SKM-1 treated with dmso at 0.1 percent for 144 hours (cell line): ENCODE measurements around the gene CACTIN.

Source experiments
- DNase-seq: peaks from one replicate; lab custom pipeline; 2025; ENCODE audit not compliant: unreplicated experiment; lab: John Stamatoyannopoulos, UW

The CACTIN gene

DNA sequence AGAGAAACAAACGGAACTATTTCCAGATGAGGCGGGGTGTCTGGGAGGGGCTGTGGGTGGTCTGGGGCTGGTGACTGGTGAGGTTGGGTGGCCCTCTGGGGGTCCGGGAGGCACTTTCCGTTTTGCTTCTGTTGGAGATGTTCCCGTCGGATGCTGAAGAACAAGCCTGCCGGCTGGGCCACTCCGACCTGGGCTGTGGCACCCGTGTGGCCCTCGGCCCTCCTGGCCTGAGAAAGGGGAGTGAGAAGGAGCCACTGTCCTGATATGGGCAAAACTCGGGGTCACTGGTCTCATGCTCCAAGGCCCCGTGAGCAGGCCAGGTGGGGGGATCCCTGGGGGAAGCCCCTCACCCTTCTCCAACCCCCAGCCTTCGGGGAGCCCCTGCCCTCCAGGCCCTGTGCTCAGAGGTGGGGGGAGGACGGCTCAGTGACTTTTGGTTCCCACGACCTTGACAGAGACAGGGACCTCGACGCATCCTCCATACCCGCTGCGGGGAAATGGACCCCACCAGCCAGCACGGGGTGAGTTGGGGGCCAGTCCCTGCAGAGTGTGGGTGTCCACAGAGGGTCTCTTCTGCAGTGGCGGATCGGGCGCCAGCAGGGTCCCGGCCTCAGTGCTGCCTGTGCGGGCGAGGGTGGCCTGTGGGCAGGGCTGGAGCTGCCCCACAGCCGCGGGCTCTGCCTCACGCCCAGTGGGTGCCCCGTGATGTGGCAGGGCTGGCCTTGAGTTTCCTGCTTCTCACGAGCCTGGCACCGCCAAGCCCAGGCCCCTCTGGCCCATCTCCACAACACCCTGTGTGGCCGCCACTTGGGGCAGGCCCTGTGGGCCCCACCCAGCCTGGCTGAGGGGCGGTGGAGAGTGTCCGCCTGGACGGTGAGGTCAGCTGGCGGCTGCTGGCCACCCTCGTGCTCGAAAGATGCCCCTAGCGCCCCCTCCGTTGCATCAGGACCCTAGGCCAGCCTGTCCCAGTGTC lies 15.6 kb downstream of the CACTIN start:
- DNase-seq: no peak

DNA sequence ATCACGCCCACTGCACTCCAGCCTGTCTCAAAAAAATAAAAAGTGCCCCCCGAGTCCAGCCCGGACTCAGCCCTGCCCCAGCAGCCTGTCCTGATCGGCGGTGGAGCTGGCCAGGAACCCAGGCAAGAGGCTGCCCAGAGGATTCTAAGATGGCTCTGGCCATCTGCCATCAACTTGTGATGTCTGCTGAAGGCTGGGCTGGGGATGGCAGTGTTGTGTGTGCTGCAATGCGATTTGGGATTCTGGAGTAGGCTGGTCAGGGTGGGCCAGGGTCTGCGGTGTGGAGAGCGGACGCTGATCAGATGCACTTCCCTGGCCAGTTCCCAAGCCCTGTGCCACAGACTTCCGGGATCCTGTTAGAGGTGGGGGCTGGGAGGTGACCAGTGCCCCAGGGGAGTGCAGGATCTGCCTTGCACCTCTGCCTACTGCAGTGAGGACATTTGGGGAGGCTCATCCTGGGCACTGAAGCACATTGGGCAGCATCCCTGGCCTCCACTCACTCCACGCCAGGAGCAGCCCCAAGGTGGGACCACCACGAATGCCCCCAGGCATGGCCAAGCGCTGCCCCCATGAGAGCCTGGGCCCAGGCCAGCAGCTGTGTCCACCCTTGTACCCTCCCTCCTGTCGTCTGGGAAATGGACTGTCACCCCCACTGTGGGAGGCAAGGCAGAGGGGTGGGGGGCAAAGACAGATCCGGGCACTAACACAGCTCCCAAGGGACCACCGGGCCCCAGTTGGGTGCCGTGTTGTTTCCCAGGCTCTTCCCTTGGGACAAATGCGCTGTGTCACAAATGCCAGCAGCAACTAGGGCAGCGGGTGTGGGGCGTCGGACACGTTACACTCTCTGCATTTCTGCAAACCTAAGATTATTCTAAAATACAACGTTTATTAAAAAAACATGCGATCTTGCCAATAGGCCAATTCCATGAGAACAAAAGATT lies 16.5 kb downstream of the CACTIN start:
- no peak for DNase-seq

DNA sequence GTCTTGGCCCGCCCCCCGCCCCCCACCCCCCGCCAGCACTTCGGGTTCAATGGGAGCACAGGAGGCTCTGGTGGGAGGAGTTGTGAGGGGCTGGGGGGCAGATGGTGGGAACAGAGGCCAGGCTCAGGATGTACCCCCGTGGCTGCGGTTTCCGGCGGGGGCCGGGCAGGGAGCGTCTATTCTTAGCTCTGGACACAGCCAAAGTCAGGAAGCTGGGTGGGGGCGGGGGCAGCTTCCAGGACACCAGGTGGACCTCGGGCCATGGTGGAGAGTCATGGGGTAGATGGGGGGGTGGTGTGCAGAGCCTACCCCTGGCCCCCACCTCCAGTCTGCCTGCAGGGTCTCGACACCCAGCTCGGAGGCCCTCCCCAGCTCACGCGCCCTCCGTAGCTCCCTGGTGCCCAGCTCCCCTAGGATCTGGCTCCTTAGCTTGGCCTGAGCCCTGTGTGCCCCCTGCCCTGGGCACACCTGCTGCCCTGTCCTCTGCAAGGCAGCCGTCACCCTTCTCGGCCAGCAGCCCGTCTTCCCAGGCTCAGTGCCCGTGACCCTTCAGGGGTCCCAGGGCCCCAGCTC lies 17.8 kb downstream of the CACTIN start:
- DNase-seq: no peak

DNA sequence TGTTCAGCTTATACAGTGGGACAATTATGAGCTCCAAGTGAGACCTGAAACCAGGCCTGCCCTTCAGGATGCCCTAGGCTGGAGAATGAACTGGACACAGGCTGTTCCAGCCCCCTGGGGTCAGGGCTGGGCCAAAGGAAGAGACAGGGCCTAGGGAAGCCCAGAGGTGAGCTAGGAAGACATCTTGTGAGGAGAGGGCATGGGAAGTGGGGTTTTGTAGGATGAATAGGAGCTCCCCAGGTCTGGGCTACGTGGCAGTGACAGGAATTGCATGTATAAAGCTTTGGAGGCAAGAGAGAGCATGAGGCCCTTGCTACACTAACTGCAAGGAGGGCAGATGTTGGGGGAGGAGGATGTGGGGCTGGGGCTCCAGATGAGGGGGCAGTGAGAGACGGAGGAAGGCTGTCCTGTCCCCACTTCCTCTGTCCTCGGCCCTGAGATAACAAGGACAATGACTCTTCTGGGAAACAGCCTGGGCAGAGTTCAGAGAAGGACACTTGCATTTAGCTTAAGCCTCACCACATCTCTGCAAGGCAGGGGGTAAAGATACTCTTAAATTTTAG lies 18.4 kb downstream of the CACTIN start:
- no peak for DNase-seq

DNA sequence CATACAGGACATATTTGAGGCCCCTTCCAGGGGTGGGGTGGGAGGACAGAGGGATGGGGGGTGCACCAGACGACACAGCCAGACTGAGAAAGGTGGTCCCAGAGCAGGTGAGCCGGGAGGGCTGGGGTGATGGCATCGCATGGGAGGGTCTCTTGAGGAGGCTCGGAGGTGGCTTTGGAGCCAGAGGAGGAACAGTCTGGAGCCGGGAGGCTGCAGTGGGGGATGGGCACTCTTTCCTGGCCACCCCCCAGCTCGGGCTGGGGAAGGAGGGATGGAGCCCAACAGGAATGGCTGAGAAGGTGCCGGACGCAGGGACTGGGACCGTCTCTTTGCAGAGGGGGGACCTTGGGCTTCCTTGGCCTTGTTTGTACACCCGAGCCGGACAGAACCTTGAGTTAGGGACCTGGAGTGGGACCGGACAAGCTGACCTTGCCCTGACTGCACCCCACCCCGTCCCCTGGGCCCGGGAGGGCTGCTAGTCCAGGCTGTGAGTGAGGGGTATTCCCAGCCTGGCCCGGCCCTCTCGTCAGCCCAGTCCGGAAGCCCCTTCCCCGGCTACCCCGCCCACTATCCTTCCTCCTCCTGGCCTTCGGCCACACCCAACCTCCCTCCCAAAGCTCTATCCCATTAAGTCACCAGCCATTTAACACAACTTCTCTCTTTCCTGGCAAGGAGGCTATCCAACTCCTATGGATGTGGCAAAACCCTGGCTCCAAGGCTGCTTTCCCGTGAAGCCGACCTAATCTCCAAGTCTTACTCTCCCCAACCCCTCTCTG lies 19.1 kb downstream of the CACTIN start:
- no peak for DNase-seq

DNA sequence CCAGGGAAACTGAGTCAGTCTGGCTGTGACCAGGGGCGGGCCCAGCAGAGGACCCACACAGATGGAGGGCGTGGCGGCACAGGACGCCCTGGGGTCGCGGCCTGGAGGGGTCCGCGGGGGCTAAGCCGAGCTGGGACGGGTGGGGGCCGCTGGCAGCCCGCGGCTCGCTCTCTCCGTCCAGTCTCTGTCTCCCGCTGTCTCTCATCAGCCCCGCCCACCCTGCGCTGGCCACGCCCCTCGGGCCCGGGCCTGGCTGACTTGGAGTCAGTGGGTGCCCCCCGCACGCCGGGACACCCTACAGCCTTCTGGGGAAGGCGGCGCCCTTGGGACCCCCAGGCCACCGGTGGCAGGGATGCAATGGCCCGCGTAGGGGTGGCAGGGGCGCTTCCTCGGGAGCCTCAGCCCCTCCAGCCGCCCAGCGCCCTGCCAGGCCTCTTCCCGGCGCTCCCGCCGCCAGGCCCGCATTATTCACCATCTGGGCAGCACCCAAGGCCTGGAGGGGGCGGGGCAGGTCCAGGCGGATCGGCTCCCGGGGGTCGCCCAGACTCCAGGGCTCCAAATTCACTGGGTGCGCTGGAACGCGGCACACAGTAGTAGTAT lies 19.8 kb downstream of the CACTIN start, which contains the start of gene TBXA2R:
TSS of gene TBXA2R (minus strand) at position 186 of the 600 bp plus-strand sequence. CDS start 6,241 bp downstream, outside the sequence.
- no peak for DNase-seq

DNA sequence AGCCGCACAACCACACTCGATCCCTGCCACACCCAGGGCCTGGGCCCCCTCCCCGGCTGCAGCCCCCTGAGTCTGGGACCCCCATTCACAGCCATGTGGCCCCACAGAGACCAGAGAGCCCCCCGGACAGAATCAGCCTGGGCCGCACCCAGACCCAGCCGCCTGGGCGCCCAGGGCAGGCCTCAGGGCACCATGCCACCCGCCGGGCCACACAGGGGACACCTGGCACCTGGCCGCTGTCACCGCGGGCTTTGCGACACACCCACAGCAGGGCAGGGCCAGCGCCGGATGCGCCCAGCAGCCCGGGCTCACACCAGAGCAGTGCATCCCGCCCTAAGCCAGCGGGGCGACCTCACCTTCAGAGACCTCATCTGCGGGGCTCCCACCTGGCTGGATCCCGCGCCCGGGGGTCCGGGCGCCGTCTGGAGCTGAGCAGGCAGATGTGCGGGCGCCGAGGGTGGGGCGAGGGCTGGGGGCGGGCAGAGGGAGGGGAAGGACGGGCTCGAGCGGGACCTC lies 20.4 kb downstream of the CACTIN start:
- no peak for DNase-seq

DNA sequence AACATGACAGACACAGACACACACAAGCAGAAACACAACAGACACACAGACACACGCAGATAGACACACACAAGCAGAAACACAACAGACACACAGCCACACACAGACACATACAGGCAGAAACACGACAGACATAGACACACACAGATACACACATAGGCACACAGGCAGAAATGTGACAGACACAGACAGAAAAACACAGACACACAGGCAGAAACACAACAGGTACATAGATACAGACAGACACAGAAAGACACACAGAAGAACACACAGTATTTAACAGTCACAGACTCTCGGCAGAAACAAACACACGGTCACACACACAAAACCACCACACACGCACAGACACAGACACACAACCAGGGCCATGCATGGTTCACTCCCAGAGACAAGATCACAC lies 20.8 kb downstream of the CACTIN start:
- no peak for DNase-seq

DNA sequence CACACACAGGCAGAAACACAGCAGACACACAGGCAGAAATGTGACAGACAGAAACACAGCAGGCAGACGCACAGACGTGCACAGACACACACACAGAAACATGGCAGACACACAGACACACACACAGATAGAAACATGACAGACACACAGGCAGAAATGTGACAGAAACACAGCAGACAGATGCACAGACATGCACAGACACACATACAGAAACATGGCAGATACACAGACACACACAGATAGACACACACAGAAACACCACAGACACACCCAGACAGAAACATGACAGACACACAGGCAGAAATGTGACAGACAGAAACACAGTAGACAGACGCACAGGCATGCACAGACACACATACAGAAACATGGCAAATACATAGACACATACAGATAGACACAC lies 21.2 kb downstream of the CACTIN start:
- no peak for DNase-seq

DNA sequence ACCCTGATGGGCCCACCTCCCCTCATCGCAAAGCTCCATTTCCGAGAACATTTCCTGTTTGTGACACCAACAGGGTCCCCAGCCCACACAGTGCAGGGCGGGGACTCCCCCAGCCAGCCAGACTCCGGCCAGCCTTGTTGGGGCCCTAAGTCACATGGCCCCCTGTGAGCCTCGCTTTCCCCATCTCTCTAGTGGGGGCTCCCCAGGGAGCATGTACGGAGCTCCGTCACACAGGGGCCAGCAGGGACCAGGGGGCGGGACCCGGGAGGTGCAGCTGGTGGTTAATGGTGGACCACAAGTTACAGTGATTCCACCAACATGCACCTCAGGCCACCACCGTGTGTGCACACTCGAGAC lies 21.6 kb downstream of the CACTIN start:
- DNase-seq: no peak

DNA sequence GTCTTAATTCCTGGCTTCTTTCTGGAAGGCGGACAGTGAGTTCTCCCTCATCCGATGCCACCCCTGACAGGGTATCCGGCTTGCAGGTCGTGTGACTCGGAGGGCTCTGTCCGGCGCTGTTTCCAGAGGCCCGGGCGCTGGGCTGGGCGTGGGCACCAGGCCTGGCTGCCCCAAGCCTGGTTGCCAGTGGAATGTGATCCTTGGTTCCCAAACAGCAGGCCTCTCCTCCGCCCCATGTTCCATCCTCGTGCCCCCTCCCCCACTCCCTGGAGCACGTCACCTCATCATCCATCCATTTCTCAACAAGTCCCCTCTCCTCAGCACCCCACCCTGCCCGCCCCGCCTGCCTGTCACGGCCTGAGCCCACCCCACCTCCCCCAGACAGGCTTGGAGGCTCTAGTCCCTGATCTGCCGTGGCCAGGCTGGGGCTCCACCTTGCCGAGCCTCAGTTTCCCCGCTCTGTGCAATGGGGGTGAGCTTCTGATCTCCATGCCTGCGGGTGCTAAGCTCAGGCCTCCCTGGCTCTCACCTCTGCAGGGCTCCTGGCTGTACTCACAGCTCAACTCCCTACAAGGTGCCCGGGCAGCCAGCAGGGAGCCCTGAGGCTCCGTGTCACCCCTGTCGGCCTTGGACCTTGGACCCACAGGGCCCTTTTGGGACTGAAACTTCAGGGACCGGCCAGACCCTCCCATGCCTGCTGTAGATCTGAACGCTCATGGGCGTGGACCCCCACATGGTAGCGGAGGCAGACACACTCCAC lies 22.2 kb downstream of the CACTIN start:
- no peak for DNase-seq

DNA sequence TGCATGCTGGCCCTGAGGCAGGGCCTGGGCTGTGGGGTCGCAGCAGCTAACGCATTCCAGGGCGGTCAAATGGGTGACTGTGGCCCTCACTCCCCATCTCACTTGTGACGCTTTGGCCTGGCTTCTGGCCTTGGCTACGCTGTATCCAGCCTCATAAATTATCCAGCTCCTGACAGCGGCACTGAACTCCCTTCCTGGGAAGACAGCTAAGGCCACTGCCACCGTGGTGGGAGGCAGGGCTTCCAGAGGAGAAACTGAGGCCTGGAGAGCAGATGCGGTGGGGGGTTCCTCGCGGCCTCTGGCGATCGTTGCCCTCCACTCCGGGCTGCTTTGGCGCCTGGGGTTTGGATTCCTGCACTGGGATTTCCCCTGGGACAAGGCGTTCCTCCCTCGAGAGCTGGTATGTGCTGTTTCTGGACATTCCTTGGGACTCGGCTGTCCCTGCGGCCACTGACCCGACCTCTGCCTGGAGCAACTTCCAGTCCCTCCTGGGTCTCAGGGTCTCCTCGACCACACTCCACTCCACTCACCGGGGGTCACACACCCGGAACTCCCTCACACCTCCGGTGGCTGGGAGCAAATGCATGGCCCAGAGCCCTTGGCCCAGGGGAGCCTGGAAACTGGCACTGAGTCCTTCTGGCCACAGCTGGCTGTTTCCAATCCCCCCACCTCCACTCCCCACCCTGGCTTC lies 23.3 kb downstream of the CACTIN start:
- no peak for DNase-seq

DNA sequence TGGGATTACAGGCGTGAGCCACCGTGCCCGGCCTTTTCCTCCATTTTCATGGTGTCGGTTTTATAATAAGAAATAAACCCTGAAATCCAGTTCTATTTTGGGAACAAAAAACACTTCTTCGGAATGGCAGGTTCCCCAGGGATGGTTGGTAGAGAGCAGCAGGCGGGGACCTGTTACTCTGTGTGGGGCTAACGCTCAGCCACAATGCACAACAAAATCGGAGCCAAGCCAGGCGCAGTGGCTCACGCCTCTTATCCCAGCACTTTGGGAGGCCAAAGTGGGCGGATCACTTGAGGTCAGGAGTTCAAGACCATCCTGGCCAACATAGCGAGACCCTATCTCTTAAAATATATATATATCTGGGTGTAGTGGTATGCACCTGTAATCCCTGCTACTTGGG lies 25.6 kb downstream of the CACTIN start:
- no peak for DNase-seq

DNA sequence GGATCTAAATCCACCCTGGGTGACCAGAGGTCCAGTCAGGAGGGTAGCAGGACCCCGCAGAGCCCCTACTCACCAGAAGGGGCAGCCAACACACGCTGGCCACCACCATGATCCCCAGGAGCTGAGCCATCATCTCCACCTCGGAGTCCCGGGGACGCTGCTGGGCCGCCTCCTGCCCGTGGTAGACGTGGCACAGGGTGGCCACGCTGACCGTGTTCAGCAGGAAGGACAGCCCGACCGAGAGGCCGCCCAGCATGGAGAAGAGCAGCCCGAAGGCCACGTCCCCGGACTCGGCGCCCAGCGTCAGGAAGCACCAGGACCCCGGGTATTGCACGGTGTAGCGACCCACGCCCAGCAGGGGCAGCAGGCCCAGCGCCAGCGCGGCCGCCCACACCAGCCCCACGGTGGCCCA lies 26.8 kb downstream of the CACTIN start:
- no peak for DNase-seq

DNA sequence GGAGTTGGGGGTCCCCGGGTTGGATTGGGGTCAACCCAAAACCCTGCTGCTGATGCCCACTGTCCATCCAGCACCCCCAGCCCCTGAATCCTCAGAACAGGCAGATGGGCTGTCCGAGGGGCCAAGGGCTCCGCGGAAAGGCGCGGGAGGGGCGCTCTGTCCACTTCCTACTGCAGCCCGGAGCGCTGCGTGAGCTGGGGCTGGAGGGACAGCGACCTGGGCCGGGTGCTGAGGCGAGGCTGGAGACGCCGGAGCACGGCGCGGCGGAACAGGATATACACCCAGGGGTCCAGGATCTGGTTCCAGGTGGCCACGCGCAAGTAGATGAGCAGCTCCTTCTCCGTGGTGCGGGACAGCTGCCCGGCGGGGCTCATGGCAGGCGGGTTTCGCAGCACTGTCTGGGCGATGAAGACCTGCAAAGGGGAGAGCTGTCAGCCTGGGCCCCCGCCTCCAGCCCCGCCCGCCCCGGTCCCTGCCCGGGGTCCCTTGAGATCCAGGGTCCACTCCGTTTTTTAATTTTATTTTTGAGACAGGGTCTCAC lies 31.0 kb downstream of the CACTIN start:
- DNase-seq: no peak

DNA sequence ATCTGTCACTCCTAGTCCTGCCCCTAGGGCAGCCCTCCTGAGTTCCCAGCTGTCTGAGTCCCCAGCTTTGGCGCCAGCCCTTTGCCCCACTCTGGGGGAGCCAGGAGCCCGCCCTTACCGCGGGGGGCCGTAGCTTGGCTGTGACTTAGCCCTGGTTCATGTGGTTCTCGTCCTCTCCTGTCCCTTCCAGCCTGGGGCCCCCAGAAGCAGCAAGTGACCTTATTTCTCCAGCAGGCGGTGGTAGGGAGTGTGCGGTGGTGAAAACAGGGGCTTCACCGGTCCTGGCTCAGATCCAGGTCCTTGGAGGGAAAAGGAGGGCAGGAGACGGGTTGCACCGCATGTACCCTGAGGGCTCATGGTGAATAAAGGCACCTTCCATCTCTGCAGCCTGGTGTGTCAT lies 33.4 kb downstream of the CACTIN start:
- DNase-seq: no peak

DNA sequence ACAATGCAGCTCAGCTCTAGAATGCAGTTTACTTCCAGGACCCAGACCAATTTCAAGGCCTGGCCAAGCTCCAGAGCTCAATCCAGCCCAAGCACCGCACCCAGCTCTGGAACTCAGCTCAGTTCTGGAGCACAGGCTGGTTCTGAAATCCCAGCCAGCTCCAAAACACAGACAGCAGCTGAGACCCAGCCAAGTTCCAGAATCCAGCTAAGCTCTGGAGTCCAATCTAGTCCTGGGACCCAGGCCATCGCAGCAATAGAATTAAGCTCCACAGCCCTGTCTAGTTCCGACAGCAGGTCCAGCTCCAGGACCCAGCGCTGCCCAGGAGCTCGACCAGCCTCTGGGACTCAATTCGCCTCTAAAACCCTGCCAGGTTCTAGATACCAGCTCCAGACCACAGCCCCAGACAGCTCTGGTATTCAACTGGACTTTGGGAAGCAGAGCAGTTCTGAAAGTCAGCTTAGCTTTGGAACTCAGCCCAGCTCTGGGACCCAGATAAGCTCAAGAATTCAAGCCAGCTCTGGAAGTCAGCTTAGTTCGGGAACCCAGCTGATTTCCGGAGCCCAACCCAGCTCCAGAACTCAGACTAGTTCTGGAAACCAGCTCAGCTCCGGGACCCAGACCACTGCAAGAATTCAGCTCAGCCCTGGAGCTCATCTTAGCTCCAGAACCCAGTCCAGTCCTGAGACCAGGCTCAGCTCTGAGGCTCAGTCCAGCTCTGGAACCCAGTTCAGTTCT lies 34.5 kb downstream of the CACTIN start:
- no peak for DNase-seq
